HEK293 (cell line): Measurements from ENCODE around the gene IL1RAP.
A peak's percentile ranks its signal among the peaks of the same experiment; 100 is the strongest.

Experiments used
- CTCF ChIA-PET: fragments of 350-600 bp; formaldehyde crosslinking; extraction: SDS; loops from one replicate; lab custom pipeline; 2021; ENCODE audit warnings: antibody characterized with exemption; lab: Yijun Ruan, JAX
- POLR2A ChIA-PET: fragments of 300-600 bp; formaldehyde crosslinking; extraction: SDS; loops from one replicate; lab custom pipeline; 2020; ENCODE audit warnings: antibody characterized with exemption, inconsistent platforms; lab: Yijun Ruan, JAX
- H3K27ac ChIP-seq: fragments of 200-500 bp; sonication (Bioruptor generic); 2 replicates; pipeline ENCODE4 v1.5.1; 2014; ENCODE audit warnings: low read depth, low read length, control low read depth, inconsistent platforms; ENCODE audit errors: extremely low read depth
- H3K36me3 ChIP-seq, 2 experiments: fragments of 200-500 bp in 1 of 2; sonication (Bioruptor generic) in 1 of 2; 1 replicate in 1 of 2; 2 replicates in 1 of 2; pipeline ENCODE4 v1.5.1; 2014 to 2017; ENCODE audit warnings: inconsistent platforms in 2 of 2, low read length in 2 of 2; ENCODE audit not compliant: control insufficient read depth in 2 of 2, insufficient read depth in 1 of 2
- H3K4me1 ChIP-seq: fragments of 200-500 bp; sonication (Bioruptor generic); 2 replicates; pipeline ENCODE4 v1.5.1; 2014; ENCODE audit warnings: mild to moderate bottlenecking, low read length, inconsistent platforms; ENCODE audit not compliant: control insufficient read depth, insufficient read depth
- H3K4me3 ChIP-seq: 2 replicates; pipeline ENCODE4 v1.5.1; 2011; ENCODE audit warnings: low read depth, mild to moderate bottlenecking, control low read depth, low read length, moderate library complexity
- H3K9me3 ChIP-seq: fragments of 200-500 bp; sonication (Bioruptor generic); 2 replicates; pipeline ENCODE4 v1.5.1; 2014; ENCODE audit warnings: low read depth, low read length, inconsistent platforms; ENCODE audit not compliant: control insufficient read depth, insufficient read depth
- KLF16 ChIP-seq: fragments of 450-650 bp; formaldehyde crosslinking; IDR thresholded peaks from 2 replicates; pipeline ENCODE4 v1.5.1; 2017; ENCODE audit warnings: missing biosample characterization, missing genetic modification characterization
- RBAK ChIP-seq: fragments of 450-650 bp; formaldehyde crosslinking; IDR thresholded peaks from 2 replicates; pipeline ENCODE4 v1.5.1; 2016; ENCODE audit warnings: missing biosample characterization, missing genetic modification characterization
- SCRT1 ChIP-seq: fragments of 450-650 bp; formaldehyde crosslinking; IDR thresholded peaks from 2 replicates; pipeline ENCODE4 v1.5.1; 2016; ENCODE audit warnings: missing biosample characterization, missing genetic modification characterization, borderline replicate concordance
- SETDB1 ChIP-seq: IDR thresholded peaks from one replicate; pipeline ENCODE4 v1.6.1; 2017; ENCODE audit warnings: mild to moderate bottlenecking, low read length, moderate library complexity, mixed read lengths; ENCODE audit not compliant: insufficient read length
- SP7 ChIP-seq: fragments of 450-650 bp; formaldehyde crosslinking; IDR thresholded peaks from 2 replicates; pipeline ENCODE4 v1.5.1; 2016; ENCODE audit warnings: missing biosample characterization, missing genetic modification characterization
- ZFHX2 ChIP-seq: fragments of 450-650 bp; formaldehyde crosslinking; conservative IDR thresholded peaks from 2 replicates; pipeline ENCODE4 v1.5.1; 2016; ENCODE audit warnings: missing biosample characterization, missing genetic modification characterization
- ZNF169 ChIP-seq: fragments of 450-650 bp; formaldehyde crosslinking; IDR thresholded peaks from 2 replicates; pipeline ENCODE4 v1.5.1; 2016; ENCODE audit warnings: missing biosample characterization, missing genetic modification characterization
- ZNF202 ChIP-seq: fragments of 450-650 bp; formaldehyde crosslinking; IDR thresholded peaks from 2 replicates; pipeline ENCODE4 v1.5.1; 2016; ENCODE audit warnings: missing biosample characterization, missing genetic modification characterization, borderline replicate concordance
- ZNF266 ChIP-seq: fragments of 450-650 bp; formaldehyde crosslinking; IDR thresholded peaks from 2 replicates; pipeline ENCODE4 v1.5.1; 2016; ENCODE audit warnings: missing biosample characterization, missing genetic modification characterization, low read depth
- ZNF324 ChIP-seq: fragments of 450-650 bp; formaldehyde crosslinking; IDR thresholded peaks from 2 replicates; pipeline ENCODE4 v1.5.1; 2016; ENCODE audit warnings: missing biosample characterization, missing genetic modification characterization
- ZNF530 ChIP-seq: fragments of 450-650 bp; formaldehyde crosslinking; IDR thresholded peaks from 2 replicates; pipeline ENCODE4 v1.5.1; 2016; ENCODE audit warnings: low read depth, missing biosample characterization, missing genetic modification characterization
- ZNF571 ChIP-seq: fragments of 450-650 bp; formaldehyde crosslinking; IDR thresholded peaks from 2 replicates; pipeline ENCODE4 v1.5.0; 2017; ENCODE audit warnings: missing biosample characterization, missing genetic modification characterization
- ZNF707 ChIP-seq: fragments of 450-650 bp; formaldehyde crosslinking; IDR thresholded peaks from 2 replicates; pipeline ENCODE4 v1.5.1; 2016; ENCODE audit warnings: missing biosample characterization, missing genetic modification characterization
- TF ChIP-seq, protein P1 (sequence below): fragments of 450-650 bp; formaldehyde crosslinking; IDR thresholded peaks from 2 replicates; pipeline ENCODE4 v1.5.1; 2017; ENCODE audit warnings: missing biosample characterization, mild to moderate bottlenecking, missing genetic modification characterization, moderate library complexity
- TF ChIP-seq, protein P2 (sequence below): fragments of 450-650 bp; formaldehyde crosslinking; IDR thresholded peaks from 2 replicates; pipeline ENCODE4 v1.5.1; 2016; ENCODE audit warnings: missing biosample characterization, missing genetic modification characterization
- TF ChIP-seq, protein P3 (sequence below): fragments of 450-650 bp; formaldehyde crosslinking; conservative IDR thresholded peaks from 2 replicates; pipeline ENCODE4 v1.5.1; 2016; ENCODE audit warnings: low read depth, missing biosample characterization, missing genetic modification characterization
- TF ChIP-seq, protein P4 (sequence below): fragments of 450-650 bp; formaldehyde crosslinking; IDR thresholded peaks from 2 replicates; pipeline ENCODE4 v1.5.1; 2016; ENCODE audit warnings: missing biosample characterization, missing genetic modification characterization
- TF ChIP-seq, protein P5 (sequence below): fragments of 450-650 bp; formaldehyde crosslinking; IDR thresholded peaks from 2 replicates; pipeline ENCODE4 v1.5.1; 2016; ENCODE audit warnings: missing biosample characterization, missing genetic modification characterization, borderline replicate concordance

IL1RAP gene

DNA sequence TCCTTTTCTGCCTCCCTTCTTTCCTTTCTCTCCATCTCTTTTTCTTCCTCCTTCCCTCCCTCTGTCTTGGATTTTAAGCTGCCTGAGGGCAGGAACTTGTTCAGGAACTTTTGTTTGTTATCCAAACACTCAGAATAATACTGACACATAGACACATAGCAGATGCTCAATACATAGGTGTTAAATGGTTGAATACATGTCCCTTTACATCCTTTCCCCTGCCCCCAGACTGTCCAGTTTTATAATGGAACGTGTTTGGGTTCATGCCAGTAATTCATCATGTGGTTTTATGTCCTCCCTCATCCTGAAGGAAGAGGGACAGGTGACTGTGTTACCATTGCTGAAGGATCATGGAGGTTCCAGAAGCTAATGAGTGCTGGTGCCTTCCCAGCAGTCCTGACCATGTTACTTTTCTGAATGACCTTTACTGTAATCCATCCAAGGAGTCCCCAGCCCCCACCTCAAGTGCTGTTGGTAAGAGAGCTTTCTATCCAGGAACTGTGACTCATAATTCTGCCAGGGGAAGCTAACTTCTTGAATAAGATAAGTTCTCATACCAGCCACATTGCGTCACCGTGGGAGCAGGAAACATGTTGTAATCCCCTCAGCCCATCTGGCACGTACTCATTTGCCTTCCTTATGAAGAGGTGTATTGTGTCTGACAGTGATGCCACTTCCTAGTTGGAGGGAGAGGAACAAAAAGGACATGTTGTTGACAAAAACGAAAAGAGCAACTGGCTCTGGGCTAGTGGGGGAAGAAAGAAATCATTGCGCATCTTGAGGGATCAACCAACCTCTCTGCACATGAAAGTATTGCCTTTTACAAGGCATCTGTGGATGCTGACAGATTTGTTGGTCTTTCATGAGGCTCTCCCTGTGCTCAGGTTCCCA is 52.4 kb downstream of the IL1RAP start:
- CTCF ChIA-PET, result interaction anchor here (0.6 to 0.7 kb wide), 2 partner anchors 75 to 867 kb away, joined by 4 to 5 read pairs; no protein-coding TSS in a partner anchor
- TF ChIP-seq SP7 (peak; percentile 81), ZNF202 (tag by site-specific recombination) (no peak), ZFHX2 (tag by site-specific recombination) (no peak), ZNF571 (no peak), ZNF169 (tag by site-specific recombination) (no peak), RBAK (tag by site-specific recombination) (no peak), KLF16 (tag by site-specific recombination) (no peak), ZNF266 (tag by site-specific recombination) (peak; percentile 72; the same call in 1 of the 2 replicates), SETDB1 (peak; percentile 54), ZNF324 (tag by site-specific recombination) (no peak), ZNF707 (tag by site-specific recombination) (no peak), SCRT1 (no peak), ZNF530 (tag by site-specific recombination) (no peak)
- TF ChIP-seq, protein P1, sequence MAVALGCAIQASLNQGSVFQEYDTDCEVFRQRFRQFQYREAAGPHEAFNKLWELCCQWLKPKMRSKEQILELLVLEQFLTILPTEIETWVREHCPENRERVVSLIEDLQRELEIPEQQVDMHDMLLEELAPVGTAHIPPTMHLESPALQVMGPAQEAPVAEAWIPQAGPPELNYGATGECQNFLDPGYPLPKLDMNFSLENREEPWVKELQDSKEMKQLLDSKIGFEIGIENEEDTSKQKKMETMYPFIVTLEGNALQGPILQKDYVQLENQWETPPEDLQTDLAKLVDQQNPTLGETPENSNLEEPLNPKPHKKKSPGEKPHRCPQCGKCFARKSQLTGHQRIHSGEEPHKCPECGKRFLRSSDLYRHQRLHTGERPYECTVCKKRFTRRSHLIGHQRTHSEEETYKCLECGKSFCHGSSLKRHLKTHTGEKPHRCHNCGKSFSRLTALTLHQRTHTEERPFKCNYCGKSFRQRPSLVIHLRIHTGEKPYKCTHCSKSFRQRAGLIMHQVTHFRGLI, result no peak
- TF ChIP-seq, protein P2, sequence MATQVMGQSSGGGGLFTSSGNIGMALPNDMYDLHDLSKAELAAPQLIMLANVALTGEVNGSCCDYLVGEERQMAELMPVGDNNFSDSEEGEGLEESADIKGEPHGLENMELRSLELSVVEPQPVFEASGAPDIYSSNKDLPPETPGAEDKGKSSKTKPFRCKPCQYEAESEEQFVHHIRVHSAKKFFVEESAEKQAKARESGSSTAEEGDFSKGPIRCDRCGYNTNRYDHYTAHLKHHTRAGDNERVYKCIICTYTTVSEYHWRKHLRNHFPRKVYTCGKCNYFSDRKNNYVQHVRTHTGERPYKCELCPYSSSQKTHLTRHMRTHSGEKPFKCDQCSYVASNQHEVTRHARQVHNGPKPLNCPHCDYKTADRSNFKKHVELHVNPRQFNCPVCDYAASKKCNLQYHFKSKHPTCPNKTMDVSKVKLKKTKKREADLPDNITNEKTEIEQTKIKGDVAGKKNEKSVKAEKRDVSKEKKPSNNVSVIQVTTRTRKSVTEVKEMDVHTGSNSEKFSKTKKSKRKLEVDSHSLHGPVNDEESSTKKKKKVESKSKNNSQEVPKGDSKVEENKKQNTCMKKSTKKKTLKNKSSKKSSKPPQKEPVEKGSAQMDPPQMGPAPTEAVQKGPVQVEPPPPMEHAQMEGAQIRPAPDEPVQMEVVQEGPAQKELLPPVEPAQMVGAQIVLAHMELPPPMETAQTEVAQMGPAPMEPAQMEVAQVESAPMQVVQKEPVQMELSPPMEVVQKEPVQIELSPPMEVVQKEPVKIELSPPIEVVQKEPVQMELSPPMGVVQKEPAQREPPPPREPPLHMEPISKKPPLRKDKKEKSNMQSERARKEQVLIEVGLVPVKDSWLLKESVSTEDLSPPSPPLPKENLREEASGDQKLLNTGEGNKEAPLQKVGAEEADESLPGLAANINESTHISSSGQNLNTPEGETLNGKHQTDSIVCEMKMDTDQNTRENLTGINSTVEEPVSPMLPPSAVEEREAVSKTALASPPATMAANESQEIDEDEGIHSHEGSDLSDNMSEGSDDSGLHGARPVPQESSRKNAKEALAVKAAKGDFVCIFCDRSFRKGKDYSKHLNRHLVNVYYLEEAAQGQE (tag by site-specific recombination), result no peak
- TF ChIP-seq, protein P3, sequence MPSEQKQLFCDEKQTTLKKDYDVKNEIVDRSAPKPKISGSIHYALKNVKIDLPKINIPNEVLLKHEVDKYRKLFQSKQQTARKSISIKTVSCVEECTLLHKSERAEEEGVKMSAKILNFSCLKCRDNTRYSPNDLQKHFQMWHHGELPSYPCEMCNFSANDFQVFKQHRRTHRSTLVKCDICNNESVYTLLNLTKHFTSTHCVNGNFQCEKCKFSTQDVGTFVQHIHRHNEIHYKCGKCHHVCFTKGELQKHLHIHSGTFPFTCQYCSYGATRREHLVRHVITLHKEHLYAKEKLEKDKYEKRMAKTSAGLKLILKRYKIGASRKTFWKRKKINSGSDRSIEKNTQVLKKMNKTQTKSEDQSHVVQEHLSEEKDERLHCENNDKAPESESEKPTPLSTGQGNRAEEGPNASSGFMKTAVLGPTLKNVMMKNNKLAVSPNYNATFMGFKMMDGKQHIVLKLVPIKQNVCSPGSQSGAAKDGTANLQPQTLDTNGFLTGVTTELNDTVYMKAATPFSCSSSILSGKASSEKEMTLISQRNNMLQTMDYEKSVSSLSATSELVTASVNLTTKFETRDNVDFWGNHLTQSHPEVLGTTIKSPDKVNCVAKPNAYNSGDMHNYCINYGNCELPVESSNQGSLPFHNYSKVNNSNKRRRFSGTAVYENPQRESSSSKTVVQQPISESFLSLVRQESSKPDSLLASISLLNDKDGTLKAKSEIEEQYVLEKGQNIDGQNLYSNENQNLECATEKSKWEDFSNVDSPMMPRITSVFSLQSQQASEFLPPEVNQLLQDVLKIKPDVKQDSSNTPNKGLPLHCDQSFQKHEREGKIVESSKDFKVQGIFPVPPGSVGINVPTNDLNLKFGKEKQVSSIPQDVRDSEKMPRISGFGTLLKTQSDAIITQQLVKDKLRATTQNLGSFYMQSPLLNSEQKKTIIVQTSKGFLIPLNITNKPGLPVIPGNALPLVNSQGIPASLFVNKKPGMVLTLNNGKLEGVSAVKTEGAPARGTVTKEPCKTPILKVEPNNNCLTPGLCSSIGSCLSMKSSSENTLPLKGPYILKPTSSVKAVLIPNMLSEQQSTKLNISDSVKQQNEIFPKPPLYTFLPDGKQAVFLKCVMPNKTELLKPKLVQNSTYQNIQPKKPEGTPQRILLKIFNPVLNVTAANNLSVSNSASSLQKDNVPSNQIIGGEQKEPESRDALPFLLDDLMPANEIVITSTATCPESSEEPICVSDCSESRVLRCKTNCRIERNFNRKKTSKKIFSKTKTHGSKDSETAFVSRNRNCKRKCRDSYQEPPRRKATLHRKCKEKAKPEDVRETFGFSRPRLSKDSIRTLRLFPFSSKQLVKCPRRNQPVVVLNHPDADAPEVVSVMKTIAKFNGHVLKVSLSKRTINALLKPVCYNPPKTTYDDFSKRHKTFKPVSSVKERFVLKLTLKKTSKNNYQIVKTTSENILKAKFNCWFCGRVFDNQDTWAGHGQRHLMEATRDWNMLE (tag by site-specific recombination), result peak; percentile 37; the same call in 1 of the 2 replicates
- TF ChIP-seq, protein P4, sequence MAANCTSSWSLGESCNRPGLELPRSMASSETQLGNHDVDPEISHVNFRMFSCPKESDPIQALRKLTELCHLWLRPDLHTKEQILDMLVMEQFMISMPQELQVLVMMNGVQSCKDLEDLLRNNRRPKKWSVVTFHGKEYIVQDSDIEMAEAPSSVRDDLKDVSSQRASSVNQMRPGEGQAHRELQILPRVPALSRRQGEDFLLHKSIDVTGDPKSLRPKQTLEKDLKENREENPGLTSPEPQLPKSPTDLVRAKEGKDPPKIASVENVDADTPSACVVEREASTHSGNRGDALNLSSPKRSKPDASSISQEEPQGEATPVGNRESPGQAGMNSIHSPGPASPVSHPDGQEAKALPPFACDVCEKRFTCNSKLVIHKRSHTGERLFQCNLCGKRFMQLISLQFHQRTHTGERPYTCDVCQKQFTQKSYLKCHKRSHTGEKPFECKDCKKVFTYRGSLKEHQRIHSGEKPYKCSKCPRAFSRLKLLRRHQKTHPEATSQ (tag by site-specific recombination), result no peak
- TF ChIP-seq, protein P5, sequence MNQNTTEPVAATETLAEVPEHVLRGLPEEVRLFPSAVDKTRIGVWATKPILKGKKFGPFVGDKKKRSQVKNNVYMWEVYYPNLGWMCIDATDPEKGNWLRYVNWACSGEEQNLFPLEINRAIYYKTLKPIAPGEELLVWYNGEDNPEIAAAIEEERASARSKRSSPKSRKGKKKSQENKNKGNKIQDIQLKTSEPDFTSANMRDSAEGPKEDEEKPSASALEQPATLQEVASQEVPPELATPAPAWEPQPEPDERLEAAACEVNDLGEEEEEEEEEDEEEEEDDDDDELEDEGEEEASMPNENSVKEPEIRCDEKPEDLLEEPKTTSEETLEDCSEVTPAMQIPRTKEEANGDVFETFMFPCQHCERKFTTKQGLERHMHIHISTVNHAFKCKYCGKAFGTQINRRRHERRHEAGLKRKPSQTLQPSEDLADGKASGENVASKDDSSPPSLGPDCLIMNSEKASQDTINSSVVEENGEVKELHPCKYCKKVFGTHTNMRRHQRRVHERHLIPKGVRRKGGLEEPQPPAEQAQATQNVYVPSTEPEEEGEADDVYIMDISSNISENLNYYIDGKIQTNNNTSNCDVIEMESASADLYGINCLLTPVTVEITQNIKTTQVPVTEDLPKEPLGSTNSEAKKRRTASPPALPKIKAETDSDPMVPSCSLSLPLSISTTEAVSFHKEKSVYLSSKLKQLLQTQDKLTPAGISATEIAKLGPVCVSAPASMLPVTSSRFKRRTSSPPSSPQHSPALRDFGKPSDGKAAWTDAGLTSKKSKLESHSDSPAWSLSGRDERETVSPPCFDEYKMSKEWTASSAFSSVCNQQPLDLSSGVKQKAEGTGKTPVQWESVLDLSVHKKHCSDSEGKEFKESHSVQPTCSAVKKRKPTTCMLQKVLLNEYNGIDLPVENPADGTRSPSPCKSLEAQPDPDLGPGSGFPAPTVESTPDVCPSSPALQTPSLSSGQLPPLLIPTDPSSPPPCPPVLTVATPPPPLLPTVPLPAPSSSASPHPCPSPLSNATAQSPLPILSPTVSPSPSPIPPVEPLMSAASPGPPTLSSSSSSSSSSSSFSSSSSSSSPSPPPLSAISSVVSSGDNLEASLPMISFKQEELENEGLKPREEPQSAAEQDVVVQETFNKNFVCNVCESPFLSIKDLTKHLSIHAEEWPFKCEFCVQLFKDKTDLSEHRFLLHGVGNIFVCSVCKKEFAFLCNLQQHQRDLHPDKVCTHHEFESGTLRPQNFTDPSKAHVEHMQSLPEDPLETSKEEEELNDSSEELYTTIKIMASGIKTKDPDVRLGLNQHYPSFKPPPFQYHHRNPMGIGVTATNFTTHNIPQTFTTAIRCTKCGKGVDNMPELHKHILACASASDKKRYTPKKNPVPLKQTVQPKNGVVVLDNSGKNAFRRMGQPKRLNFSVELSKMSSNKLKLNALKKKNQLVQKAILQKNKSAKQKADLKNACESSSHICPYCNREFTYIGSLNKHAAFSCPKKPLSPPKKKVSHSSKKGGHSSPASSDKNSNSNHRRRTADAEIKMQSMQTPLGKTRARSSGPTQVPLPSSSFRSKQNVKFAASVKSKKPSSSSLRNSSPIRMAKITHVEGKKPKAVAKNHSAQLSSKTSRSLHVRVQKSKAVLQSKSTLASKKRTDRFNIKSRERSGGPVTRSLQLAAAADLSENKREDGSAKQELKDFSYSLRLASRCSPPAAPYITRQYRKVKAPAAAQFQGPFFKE (tag by site-specific recombination), result no peak

More for the DNA sequence above, 52.4 kb downstream of the IL1RAP start:
- Histone ChIP-seq H3K36me3 (no peaks in the 10 kb centered on the region), H3K4me3 (no peak overlapping the region), H3K27ac (no peak overlapping the region), H3K4me1 (no peaks in the 10 kb centered on the region), H3K9me3 (no peaks in the 10 kb centered on the region)
- POLR2A ChIA-PET, result interaction anchor here (1.0 kb wide), 1 partner anchor 53 kb away, joined by 4 read pairs; the partner anchor contains the start of gene IL1RAP
